ENCODE results near the gene CCDC8. TPM values are rescaled to one million over a fixed set of nuclear protein-coding genes. Genes with fewer than 3 reads are reported as not detected.

CCDC8 gene
- total RNA-seq, 4 donors from 2014 or later: 1.7 to 7.1 (median 5.3) TPM

DNA sequence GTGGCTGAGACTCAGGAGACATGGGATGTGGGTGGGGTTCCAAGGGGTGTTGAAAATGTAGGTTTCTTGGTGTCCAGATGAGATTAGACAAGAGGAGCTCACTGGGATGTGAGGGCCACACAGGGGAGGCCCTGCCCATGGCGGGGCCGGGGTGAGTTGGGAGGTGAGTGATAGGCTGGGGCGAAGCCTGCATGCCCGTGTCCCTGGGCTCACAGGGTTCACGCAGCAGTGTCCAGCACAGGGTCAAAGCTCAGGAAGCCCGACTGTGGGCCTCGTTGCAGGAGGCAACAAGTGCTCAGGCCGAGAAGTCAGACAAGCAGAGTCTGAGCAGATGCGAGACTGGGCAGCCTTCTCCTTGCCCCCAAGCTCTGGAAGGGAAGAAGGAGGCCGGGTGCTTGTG lies 27.2 kb downstream of the CCDC8 start:
- DNase-seq (ENCODE audit: low spot score) (no peak), ATAC-seq (ENCODE audit: low FRiP score) (no peak)
- TF ChIP-seq, protein P1, sequence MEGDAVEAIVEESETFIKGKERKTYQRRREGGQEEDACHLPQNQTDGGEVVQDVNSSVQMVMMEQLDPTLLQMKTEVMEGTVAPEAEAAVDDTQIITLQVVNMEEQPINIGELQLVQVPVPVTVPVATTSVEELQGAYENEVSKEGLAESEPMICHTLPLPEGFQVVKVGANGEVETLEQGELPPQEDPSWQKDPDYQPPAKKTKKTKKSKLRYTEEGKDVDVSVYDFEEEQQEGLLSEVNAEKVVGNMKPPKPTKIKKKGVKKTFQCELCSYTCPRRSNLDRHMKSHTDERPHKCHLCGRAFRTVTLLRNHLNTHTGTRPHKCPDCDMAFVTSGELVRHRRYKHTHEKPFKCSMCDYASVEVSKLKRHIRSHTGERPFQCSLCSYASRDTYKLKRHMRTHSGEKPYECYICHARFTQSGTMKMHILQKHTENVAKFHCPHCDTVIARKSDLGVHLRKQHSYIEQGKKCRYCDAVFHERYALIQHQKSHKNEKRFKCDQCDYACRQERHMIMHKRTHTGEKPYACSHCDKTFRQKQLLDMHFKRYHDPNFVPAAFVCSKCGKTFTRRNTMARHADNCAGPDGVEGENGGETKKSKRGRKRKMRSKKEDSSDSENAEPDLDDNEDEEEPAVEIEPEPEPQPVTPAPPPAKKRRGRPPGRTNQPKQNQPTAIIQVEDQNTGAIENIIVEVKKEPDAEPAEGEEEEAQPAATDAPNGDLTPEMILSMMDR (IDR thresholded peaks at IDR 0.05): no peak

GRCh38 chr19:46385636-46386035 lies 27.7 kb downstream of the CCDC8 start:
- DNase-seq (ENCODE audit: low spot score) (no peak), ATAC-seq (ENCODE audit: low FRiP score) (no peak)
- TF ChIP-seq, protein P1 (IDR thresholded peaks at IDR 0.05): no peak

GRCh38 chr19:46384396-46384795 lies 29.0 kb downstream of the CCDC8 start:
- TF ChIP-seq, protein P1 (IDR thresholded peaks at IDR 0.05): no peak
- DNase-seq (ENCODE audit: low spot score): no peak
- ATAC-seq (ENCODE audit: low FRiP score): no peak

DNA sequence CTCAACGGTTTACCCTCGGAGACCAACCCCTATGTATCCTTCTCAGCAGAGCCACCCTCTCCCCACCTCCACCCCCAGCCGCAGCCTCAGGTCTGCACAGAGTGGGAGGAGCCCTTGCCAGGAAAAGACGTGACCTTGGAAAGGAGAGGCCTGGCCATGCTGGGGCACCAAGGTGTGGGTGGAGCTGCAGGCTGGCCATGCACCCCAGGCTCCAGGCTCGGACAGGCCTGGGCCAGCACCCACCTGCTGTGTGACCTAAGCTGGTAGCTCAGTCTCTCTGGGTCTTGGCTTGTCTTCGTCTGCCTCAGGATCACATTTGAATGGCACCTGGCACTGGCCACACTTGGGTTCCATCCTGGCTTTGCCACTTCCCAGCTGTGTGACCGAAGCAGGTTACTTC lies 29.5 kb downstream of the CCDC8 start:
- TF ChIP-seq, protein P1 (IDR thresholded peaks at IDR 0.05): no peak
- DNase-seq (ENCODE audit: low spot score) (no peak), ATAC-seq (ENCODE audit: low FRiP score) (no peak)

DNA sequence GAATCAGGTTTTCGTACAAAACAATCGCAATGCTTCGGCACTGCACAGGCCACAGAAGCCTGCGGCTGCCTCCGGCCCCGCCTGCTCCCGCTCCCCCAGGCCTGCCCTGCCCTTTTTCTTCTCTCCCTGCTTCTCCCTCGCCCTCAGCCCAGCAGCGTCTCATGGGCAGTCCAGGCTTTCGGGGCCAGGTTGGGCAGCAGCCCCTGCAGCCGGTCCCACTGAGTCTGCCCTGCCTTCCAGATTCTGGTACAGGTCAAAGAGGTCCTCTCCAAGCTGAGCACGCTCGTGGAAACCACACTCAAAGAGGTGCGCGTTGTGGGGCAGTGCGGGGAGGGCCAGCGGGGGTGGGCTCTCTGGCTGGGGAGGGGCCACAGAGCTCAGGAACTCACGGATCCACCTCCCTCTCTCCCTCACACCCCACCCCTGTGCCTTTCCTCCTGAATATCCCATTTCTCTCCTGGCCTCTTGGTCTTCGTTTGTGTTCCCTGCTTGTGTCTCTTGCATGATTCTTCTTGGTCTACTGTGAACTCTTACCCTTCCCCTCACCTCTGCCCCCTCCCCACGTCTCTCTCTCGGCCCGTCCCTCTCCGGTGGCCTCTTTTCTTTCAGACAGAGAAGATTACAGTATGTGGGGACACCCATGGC lies 30.1 kb downstream of the CCDC8 start:
- TF ChIP-seq, protein P1 (IDR thresholded peaks at IDR 0.05): no peak
- DNase-seq (ENCODE audit: low spot score) (no peak), ATAC-seq (ENCODE audit: low FRiP score) (no peak)

- TF ChIP-seq, protein P1 (IDR thresholded peaks at IDR 0.05): no peak
- ATAC-seq (ENCODE audit: low FRiP score): no peak
- no peak for DNase-seq (ENCODE audit: low spot score)
Observed at GRCh38 chr19:46381756-46382345, 31.5 kb downstream of the CCDC8 start.

GRCh38 chr19:46381346-46381745 lies 32.0 kb downstream of the CCDC8 start:
- no peak for ATAC-seq (ENCODE audit: low FRiP score)
- DNase-seq (ENCODE audit: low spot score): no peak
- TF ChIP-seq, protein P1 (IDR thresholded peaks at IDR 0.05): no peak
